ENCODE data around the gene DDX42.

The DDX42 gene

GRCh38 chr17:63823659-63824331 lies 49.8 kb downstream of the DDX42 start:
- no peak for DNase-seq (ENCODE audit: low read depth)

GRCh38 chr17:63824362-63824761 lies 50.4 kb downstream of the DDX42 start:
- DNase-seq (ENCODE audit: low read depth), result no peak

DNA sequence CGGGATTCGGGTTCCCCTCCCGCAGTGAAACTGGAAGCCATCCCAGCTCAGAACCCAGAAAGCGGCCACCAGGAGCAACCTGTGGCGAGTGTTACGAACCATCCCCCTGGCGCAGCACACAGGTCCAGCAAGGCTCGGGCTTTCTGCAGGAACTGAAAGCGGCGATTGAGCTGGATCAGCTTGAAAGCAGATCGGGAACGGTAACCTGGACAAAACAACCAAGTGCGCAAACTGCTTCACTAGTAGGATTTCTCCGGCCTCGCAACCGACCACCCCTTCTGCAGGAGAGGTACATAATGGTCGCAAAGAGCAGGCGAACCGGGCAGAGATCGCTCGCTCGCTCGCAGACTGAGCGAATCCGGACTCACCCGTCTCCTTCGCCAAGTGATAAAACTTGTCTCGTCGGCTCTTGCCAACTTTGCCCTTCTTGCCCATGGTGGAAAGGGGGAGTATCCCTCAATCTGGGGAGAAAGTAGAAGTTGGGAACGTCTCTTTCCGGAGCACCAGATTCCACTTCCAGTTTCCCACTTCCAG lies 52.6 kb downstream of the DDX42 start:
- DNase-seq (ENCODE audit: low read depth), result no peak

DNA sequence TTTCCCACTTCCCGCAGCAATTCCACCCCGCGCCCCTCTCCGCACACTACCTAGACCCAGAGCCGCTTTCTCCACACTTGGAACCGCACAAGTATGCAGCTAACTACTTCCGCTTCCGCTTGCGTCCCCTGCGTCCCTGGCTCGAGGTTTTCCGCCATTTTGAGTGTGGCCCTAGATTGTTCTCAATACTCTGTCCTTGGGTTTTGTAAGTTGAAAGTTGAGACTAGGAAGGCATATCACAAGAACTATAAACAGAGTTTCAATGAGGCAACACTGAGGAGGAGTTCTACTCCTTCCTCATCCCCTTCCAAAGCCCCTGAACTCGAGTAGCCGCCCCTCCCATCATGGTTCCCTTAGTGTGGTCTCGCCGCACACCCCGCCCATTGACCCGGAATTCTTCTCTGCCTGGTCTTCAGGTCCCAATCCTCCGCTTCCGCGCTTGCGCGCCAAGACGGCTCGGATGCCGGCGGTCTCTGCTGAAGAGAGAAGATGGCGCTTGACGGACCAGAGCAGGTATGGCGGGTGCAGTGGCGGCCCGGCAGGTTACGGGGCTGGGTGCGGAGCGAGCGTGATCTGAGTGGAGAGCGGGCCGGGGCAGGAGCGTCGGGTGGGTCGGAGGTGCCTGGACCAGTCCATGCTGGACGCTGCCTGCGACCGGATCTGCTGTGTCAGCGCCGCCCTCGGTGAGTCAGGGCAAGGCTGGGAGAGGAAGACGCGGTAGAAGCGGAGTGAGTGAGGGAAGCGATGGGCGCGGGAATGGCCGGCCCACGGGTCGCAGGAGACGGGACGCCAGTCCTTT lies 53.2 kb downstream of the DDX42 start, which contains the start of the genes FTSJ3 and PSMC5:
Gene FTSJ3 (minus strand): TSS at position 662 of the 799 bp plus-strand sequence. CDS start 761 bp downstream, outside the sequence.
Gene PSMC5 (plus strand): TSS at position 430 of the 799 bp plus-strand sequence. CDS start 60 bp downstream, at position 490.
- DNase-seq (ENCODE audit: low read depth), result peak; percentile 82

DNA sequence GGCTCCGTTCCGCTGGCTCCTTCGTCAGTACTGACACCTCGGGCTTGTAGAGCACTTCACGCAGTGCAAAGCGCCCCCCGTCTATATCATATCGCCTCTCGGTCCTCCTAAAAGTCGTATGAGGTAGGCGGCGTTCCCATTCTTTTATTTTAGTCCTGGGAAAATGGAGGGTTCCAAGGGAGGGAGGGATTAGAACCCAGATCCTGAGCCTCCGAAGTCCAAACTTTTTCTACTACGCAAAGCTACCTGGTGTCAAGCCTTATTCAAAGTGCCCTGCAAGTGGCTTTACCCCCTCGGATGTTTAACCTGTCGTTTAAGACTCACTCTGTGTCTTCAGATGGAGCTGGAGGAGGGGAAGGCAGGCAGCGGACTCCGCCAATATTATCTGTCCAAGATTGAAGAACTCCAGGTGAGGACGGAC lies 53.8 kb downstream of the DDX42 start:
- no peak for DNase-seq (ENCODE audit: low read depth)

DNA sequence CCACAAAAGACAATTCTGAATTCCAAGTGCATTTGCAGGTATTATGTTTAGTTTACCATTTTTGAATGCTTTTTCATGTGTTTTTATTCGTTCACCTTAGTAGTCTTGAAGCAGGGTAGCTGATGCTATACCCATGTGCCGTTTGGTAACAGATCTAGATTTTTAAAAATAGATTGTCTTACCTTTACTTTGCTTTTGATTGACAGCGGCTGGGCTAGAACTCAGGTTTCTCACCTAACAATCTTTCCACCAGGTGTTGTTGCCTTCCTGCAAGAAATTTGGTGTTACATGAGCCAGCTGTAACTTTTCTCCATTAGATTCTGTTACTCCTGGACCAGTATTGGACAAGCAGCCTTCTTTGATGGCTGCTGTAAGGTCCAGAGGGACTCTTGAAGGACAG lies 55.0 kb downstream of the DDX42 start:
- DNase-seq (ENCODE audit: low read depth), result no peak

DNA sequence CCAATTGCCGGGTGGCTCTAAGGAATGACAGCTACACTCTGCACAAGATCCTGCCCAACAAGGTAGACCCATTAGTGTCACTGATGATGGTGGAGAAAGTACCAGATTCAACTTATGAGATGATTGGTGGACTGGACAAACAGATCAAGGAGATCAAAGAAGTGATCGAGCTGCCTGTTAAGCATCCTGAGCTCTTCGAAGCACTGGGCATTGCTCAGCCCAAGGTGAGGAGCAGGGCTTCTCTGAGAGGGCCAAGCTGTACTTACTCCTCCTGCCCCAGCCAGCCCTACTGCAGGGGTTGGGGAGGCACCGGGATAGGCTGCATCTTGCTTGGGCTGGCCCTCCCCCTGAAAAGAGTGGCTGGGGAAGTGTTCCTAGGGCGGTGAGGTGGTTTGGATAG lies 56.3 kb downstream of the DDX42 start:
- no peak for DNase-seq (ENCODE audit: low read depth)

GRCh38 chr17:63830904-63831491 lies 57.0 kb downstream of the DDX42 start:
- no peak for DNase-seq (ENCODE audit: low read depth)

DNA sequence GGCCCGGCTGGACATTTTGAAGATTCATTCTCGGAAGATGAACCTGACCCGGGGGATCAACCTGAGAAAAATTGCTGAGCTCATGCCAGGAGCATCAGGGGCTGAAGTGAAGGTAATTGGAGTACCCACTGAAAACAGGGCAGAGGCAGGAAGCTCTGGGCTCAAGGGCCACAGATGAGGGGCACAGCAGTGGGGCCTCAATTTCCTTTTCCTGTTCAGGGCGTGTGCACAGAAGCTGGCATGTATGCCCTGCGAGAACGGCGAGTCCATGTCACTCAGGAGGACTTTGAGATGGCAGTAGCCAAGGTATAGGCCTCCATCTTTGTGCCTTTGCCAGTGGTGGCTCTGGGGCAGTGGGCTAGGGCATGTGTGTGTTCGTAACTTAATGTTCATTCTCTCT lies 57.5 kb downstream of the DDX42 start:
- DNase-seq (ENCODE audit: low read depth), result no peak

GRCh38 chr17:63832014-63832413 lies 58.0 kb downstream of the DDX42 start:
- DNase-seq (ENCODE audit: low read depth), result no peak

DNA sequence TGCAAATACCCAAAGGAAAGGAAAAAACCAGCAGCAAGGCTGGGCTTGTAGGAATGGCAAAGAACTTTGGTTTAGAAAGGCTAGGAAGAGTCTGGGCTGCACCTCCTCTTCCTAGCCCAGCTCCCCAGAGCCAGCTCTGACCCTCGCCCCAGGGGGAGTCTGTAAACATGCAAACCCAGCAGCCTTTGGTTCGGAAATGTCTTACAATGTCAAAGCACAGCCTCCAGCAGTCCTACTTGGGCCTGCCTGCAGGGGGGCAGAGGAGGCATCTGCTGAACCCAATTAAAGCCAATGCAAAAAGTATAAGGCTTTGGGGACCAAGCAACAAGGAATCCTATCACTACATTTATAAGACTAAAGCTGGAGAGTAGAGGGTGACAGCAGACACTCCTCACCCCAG lies 58.5 kb downstream of the DDX42 start:
- DNase-seq (ENCODE audit: low read depth), result no peak

GRCh38 chr17:63833026-63833740 lies 59.2 kb downstream of the DDX42 start:
- no peak for DNase-seq (ENCODE audit: low read depth)

DNA sequence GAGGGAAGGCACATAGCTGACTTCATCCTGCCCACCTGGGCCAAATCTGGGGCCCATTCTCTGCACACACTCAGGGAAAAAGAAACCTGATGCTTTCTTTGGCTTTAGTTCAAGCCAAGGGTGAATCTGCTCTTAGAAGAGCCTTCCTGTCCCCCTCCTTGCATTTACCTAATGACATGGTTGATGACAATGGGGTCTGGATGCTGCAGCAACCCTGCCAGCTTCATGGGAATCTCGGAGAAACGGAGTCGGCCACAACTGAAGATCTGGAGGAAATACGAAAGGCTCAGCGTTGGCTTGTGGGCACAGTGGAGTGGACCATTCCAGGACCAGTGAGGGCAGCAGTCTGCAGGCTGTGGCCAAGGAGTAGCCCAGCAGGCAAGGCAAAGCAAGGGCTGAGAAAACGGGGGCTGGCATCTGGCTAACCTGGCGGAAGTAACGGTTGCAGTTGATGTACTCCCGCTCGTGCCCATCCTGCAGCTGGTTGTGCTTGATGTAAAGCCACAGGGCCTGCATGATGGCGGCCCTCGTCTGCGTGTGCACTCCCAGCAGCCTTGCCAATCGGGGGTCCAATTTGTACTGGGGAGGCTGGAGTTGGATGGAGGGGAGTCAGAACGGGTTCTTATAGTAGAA lies 59.9 kb downstream of the DDX42 start:
- DNase-seq (ENCODE audit: low read depth), result no peak

DNA sequence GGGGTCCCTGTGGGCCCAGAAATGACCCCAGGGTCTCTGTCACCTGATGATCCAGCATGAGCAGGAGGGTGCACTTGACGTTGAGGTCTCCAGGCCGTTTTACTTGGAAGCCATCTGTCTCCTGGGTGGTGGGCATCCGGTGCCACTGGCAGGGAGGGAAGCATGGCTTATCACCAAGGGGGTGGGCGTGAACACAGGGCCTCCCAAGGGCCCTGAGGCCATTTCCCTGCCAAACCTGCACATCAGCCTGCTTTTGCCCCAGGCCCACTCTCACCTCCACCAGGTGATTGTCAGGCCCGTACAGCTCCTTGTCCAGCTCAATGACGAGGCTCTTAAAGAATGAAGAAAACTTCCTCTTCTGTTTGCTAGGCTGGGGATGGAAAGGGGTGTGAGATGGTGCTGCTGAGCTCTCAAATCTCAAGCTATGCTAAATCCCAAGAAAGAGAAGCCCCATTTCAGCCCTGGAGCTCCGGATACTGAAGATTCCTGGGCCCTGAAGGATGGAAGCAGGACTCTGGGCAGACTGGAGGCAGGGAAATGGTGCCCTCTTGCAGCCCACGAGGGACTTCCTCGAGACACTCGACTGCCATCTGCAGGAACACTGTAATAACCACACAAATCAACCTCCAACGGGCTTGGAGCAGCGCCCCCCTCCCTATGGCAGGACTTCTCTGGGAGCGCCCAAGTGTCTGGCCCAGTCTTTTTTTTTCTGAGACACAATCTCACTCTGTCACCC lies 60.6 kb downstream of the DDX42 start:
- DNase-seq (ENCODE audit: low read depth), result no peak

- no peak for DNase-seq (ENCODE audit: low read depth)
Observed at GRCh38 chr17:63835167-63835720, 61.3 kb downstream of the DDX42 start.

DNA sequence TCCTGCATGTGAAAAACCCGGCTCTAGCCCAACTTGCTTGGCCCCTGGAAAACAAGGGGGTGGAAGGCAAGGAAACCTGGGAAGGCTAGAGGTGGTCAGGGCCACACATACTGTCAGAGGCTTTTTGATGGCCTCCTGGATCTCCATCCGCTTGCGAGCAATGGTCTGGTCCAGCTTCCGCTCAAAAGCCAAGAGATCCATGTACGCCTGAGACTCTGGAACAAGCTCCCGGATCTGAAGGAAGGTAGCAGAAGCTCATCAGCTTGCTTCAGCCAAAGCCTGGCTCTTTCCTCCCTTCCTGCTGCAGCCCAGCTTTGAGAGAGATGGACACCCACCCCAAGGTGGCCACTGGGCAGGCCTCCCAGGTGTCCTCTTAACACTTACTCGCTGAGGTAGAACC lies 62.8 kb downstream of the DDX42 start:
- no peak for DNase-seq (ENCODE audit: low read depth)

DNA sequence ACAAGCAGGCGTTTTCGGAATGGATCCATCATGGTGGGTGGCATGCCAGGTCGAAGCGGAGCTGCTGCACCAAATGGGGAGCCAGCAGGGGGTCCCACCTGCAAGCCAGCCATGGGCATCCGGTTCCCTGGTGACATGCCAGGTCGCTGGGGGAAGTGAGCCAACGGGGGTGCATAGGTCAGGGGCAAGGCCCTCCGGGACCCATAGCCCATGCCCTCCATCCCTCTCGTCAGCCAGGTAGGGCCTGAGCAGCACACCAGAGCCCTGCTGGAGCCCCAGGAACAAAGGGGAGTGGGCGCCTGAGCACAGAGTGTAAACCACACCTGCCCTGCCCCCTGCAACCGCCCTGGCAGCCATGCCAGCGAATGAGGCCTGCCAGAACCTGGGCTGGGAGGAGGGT lies 63.5 kb downstream of the DDX42 start:
- DNase-seq (ENCODE audit: low read depth), result no peak

GRCh38 chr17:63837962-63838600 lies 64.1 kb downstream of the DDX42 start:
- DNase-seq (ENCODE audit: low read depth), result no peak

DNA sequence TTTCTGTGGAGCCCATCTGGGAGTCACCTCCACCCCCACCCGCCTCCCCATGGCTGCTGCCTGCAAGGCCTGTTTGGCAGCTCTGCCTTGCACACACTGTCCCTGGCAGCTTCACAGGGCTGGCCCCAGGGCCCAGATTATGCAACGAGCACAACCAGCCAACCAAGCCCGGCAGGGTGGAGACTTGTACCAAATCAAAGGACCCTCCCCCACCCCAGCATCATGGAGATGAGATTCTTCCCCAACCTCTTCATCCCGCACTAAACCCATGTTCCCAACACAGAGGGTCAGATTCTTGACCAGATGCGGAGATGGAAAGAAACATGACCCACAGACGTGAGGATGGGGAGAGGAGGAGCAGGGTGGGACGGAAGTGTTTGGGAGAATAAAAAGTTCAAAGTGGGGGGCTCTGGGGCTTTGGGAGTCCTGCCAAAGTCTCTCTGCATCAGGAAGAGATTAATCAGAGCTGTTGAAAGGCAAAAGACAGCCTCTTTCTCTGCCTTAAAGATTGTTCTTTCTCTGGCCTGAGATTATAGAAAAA lies 64.7 kb downstream of the DDX42 start:
- DNase-seq (ENCODE audit: low read depth), result peak; percentile 48
